T-cell (primary cell): ENCODE measurements around the gene SEMA4D. TPM values are rescaled to one million over a fixed set of nuclear protein-coding genes. Genes with fewer than 3 reads are reported as not detected.

Source experiments
- ATAC-seq, 4 experiments: fragments of 200-7000 bp in 3 of 4; fragments of 150-1000 bp in 1 of 4; cut with Tn5 transposase; replicated peaks in 1 of 4; 1 replicate in 3 of 4; 2 replicates in 1 of 4; pipeline ENCODE4 v1.10.0; 2021; ENCODE audit warnings: moderate library complexity in 3 of 4, mild to moderate bottlenecking in 2 of 4, moderate number of reproducible peaks in 1 of 4
- CTCF ChIA-PET, 2 donors: fragments of 300-600 bp; sonication (Branson Sonifier 250); formaldehyde crosslinking; loops; one replicate each; lab custom pipeline; 2022; ENCODE audit warnings: antibody characterized with exemption in 2 of 2; lab: Charles Lee
- POLR2A ChIA-PET, 2 donors: fragments of 300-600 bp; sonication (Branson Sonifier 250); formaldehyde crosslinking; loops; one replicate each; lab custom pipeline; 2022; ENCODE audit warnings: antibody characterized with exemption in 2 of 2; lab: Charles Lee
- DNase-seq, 35 experiments: peaks; one replicate each; pipeline versions ENCODE4 v3.0.0 to v3.0.0-alpha.2; 2013 to 2023
- H3K27ac ChIP-seq: one replicate; pipeline ENCODE4 v1.5.1; 2013; ENCODE audit warnings: low read length
- H3K27me3 ChIP-seq, 2 experiments: replicated peaks in 1 of 2; 1 replicate in 1 of 2; 2 replicates in 1 of 2; pipeline versions ENCODE4 v1.6.1 to v1.7.0; 2013; ENCODE audit warnings: low read length in 1 of 2, mixed read lengths in 1 of 2; ENCODE audit not compliant: control insufficient read depth in 2 of 2, insufficient read depth in 2 of 2; ENCODE audit errors: extremely low read depth in 1 of 2
- H3K36me3 ChIP-seq, 2 donors: 1 replicate in 1 of 2; 2 replicates in 1 of 2; pipeline versions ENCODE4 v1.6.1 to v1.7.0; 2013; ENCODE audit warnings: low read length in 1 of 2; ENCODE audit not compliant: control insufficient read depth in 2 of 2, insufficient read depth in 1 of 2; ENCODE audit errors: extremely low read depth in 1 of 2
- H3K4me1 ChIP-seq, 2 experiments: 1 replicate in 1 of 2; 2 replicates in 1 of 2; pipeline versions ENCODE4 v1.6.1 to v1.7.0; 2013; ENCODE audit warnings: low read length in 2 of 2, mixed read lengths in 1 of 2; ENCODE audit not compliant: insufficient read depth in 2 of 2, control insufficient read depth in 1 of 2; ENCODE audit errors: extremely low read depth in 1 of 2
- H3K4me3 ChIP-seq, 2 donors: 1 replicate in 1 of 2; 2 replicates in 1 of 2; pipeline versions ENCODE4 v1.5.1 to v1.7.0; 2013; ENCODE audit warnings: mild to moderate bottlenecking in 2 of 2, low read length in 1 of 2, moderate library complexity in 1 of 2; ENCODE audit not compliant: control insufficient read depth in 1 of 2; ENCODE audit errors: extremely low read depth in 1 of 2
- H3K9me3 ChIP-seq: 2 replicates; pipeline ENCODE4 v1.7.0; 2013
- H3K27ac Mint-ChIP-seq, 2 donors: one replicate each; pipeline ENCODE4 v1.8.0; 2020 to 2021; ENCODE audit warnings: mild to moderate bottlenecking in 2 of 2, mixed read lengths in 2 of 2
- H3K27me3 Mint-ChIP-seq, 2 donors: one replicate each; pipeline ENCODE4 v1.8.0; 2021 to 2022; ENCODE audit warnings: mixed read lengths in 2 of 2
- H3K36me3 Mint-ChIP-seq: one replicate; pipeline ENCODE4 v1.8.0; 2021; ENCODE audit warnings: mixed read lengths
- H3K4me1 Mint-ChIP-seq, 3 donors: one replicate each; pipeline ENCODE4 v1.8.0; 2020 to 2022; ENCODE audit warnings: mixed read lengths in 3 of 3, mild to moderate bottlenecking in 1 of 3
- H3K4me3 Mint-ChIP-seq, 3 donors: one replicate each; pipeline ENCODE4 v1.8.0; 2020 to 2022; ENCODE audit warnings: mild to moderate bottlenecking in 3 of 3, mixed read lengths in 3 of 3, moderate library complexity in 3 of 3
- H3K9me3 Mint-ChIP-seq, 3 donors: one replicate each; pipeline ENCODE4 v1.8.0; 2020 to 2022; ENCODE audit warnings: mixed read lengths in 3 of 3
- WGBS: methylation state at CpG from one replicate; pipeline ENCODE4 v1.1.5; 2013; ENCODE audit warnings: missing lambda C conversion rate; ENCODE audit not compliant: insufficient coverage; 5-methylcytosine and 5-hydroxymethylcytosine counted together
- total RNA-seq, 35 experiments: library from RNA in 6 of 35; stranded (reverse) in 6 of 35; fragments of 120-200 nt in 1 of 35; gene quantifications; one replicate each; pipeline versions ENCODE4 v1.2.1 to v1.2.4 and lab custom pipeline; 2013 to 2026

The SEMA4D gene
- total RNA-seq, 5 donors from 2014 or later (not counting 1 experiment from before 2014, with no cell fraction given): 347 to 585 (median 434) TPM

- POLR2A ChIA-PET: no interaction called here
- peak overlapping the region; percentile 67 to 92 for H3K27ac Mint-ChIP-seq
- CTCF ChIA-PET: interaction anchor here in 1 of 2 donors (0.8 kb wide), 1 partner anchor 195 kb away, joined by 3 read pairs; no protein-coding TSS in a partner anchor
These were observed 143.9 kb downstream of the SEMA4D start for GRCh38 chr9:89353989-89354388.

GRCh38 chr9:89352874-89353649, 144.9 kb downstream of the SEMA4D start:
- Mint-ChIP-seq H3K36me3 (peaks cover 88% of the 10 kb centered on the region), H3K27me3 (no peaks in the 10 kb centered on the region)
- POLR2A ChIA-PET: no interaction called here

More at GRCh38 chr9:89353989-89354388, 143.9 kb downstream of the SEMA4D start:
- Histone ChIP-seq H3K9me3 (no peaks in the 10 kb centered on the region), H3K27ac (no peak overlapping the region), H3K27me3 (no peaks in the 10 kb centered on the region), H3K4me1 (peaks cover 0 to 21% of the 10 kb centered on the region in 2 experiments), H3K4me3 (no peak overlapping the region), H3K36me3 (peaks cover 29 to 95% of the 10 kb centered on the region in 2 donors)
- H3K36me3 Mint-ChIP-seq: peaks cover 85% of the 10 kb centered on the region
- no peak overlapping the region for H3K4me3 Mint-ChIP-seq
- DNase-seq (no peak), ATAC-seq (no peak)
- H3K9me3 Mint-ChIP-seq: no peaks in the 10 kb centered on the region
- H3K27me3 Mint-ChIP-seq: no peaks in the 10 kb centered on the region
- peaks cover 19 to 40% (median 31%) of the 10 kb centered on the region in 3 donors for H3K4me1 Mint-ChIP-seq
- WGBS: no CpG with 5 or more reads among the region's 3 CpGs

GRCh38 chr9:89352451-89352850, 145.5 kb downstream of the SEMA4D start:
- ChIA-PET POLR2A (no interaction called here), CTCF (no interaction called here)
- H3K27ac ChIP-seq: peak overlapping the region; percentile 35
- DNase-seq: no peak
- H3K9me3 ChIP-seq: no peaks in the 10 kb centered on the region
- peaks cover 19 to 40% (median 31%) of the 10 kb centered on the region in 3 donors for H3K4me1 Mint-ChIP-seq
- H3K27me3 ChIP-seq: no peaks in the 10 kb centered on the region
- H3K9me3 Mint-ChIP-seq: no peaks in the 10 kb centered on the region
- H3K27ac Mint-ChIP-seq: peak overlapping the region; percentile 71 to 92
- peak overlapping the region in 2 of 3 donors; percentile 12 to 37 for H3K4me3 Mint-ChIP-seq
- no peak for ATAC-seq
- WGBS: 65% methylated on average over 2 of the region's 3 CpGs
- H3K36me3 ChIP-seq: peaks cover 32 to 95% of the 10 kb centered on the region in 2 donors
- no peak overlapping the region for H3K4me3 ChIP-seq
- H3K36me3 Mint-ChIP-seq: peaks cover 86% of the 10 kb centered on the region
- peaks cover 0 to 21% of the 10 kb centered on the region in 2 experiments for H3K4me1 ChIP-seq
- H3K27me3 Mint-ChIP-seq: no peaks in the 10 kb centered on the region

More at GRCh38 chr9:89352874-89353649, 144.9 kb downstream of the SEMA4D start:
- H3K27me3 ChIP-seq: no peaks in the 10 kb centered on the region
- Mint-ChIP-seq H3K4me3 (no peak overlapping the region), H3K27ac (peak overlapping the region; percentile 71 to 92), H3K4me1 (peaks cover 19 to 40% (median 31%) of the 10 kb centered on the region in 3 donors), H3K9me3 (no peaks in the 10 kb centered on the region)
- no peaks in the 10 kb centered on the region for H3K9me3 ChIP-seq
- peaks cover 32 to 95% of the 10 kb centered on the region in 2 donors for H3K36me3 ChIP-seq
- CTCF ChIA-PET: interaction anchor here (0.6 to 0.8 kb wide), 2 partner anchors 169 to 195 kb away, joined by 3 read pairs; no protein-coding TSS in a partner anchor
- ATAC-seq: no peak
- whole genome bisulfite sequencing: 97% methylated on average over 8 of the region's 8 CpGs
- peaks cover 0 to 21% of the 10 kb centered on the region in 2 experiments for H3K4me1 ChIP-seq
- peak overlapping the region; percentile 35 for H3K27ac ChIP-seq
- no peak overlapping the region for H3K4me3 ChIP-seq
- DNase-seq: no peak

GRCh38 chr9:89351584-89352300, 146.2 kb downstream of the SEMA4D start:
- no peak overlapping the region for H3K4me3 ChIP-seq
- no peaks in the 10 kb centered on the region for H3K9me3 ChIP-seq
- peaks cover 32 to 95% of the 10 kb centered on the region in 2 donors for H3K36me3 ChIP-seq
- ATAC-seq (peak in 1 of 4 experiments; percentile 6), DNase-seq (no peak)
- Mint-ChIP-seq H3K27ac (peak overlapping the region; percentile 80 to 92), H3K36me3 (peaks cover 86% of the 10 kb centered on the region), H3K4me3 (peak overlapping the region in 1 of 3 donors; percentile 12), H3K4me1 (peaks cover 19 to 38% (median 31%) of the 10 kb centered on the region in 3 donors), H3K27me3 (no peaks in the 10 kb centered on the region), H3K9me3 (no peaks in the 10 kb centered on the region)
- H3K27me3 ChIP-seq: no peaks in the 10 kb centered on the region
- CTCF ChIA-PET: no interaction called here
- POLR2A ChIA-PET: interaction anchor here in 1 of 2 donors (0.6 kb wide), 1 partner anchor 31 kb away, joined by 3 read pairs; no protein-coding TSS in a partner anchor
- 100% methylated on average over 5 of the region's 6 CpGs for WGBS
- peaks cover 0 to 21% of the 10 kb centered on the region in 2 experiments for H3K4me1 ChIP-seq
- peak overlapping the region; percentile 35 for H3K27ac ChIP-seq

- no peaks in the 10 kb centered on the region for H3K27me3 Mint-ChIP-seq
- H3K4me3 Mint-ChIP-seq: no peak overlapping the region
- no peak for ATAC-seq
- Histone ChIP-seq H3K4me1 (peaks cover 0 to 21% of the 10 kb centered on the region in 2 experiments), H3K9me3 (no peaks in the 10 kb centered on the region), H3K4me3 (no peak overlapping the region), H3K36me3 (peaks cover 32 to 95% of the 10 kb centered on the region in 2 donors), H3K27me3 (no peaks in the 10 kb centered on the region), H3K27ac (no peak overlapping the region)
- ChIA-PET POLR2A (no interaction called here), CTCF (no interaction called here)
- peak overlapping the region; percentile 80 to 92 for H3K27ac Mint-ChIP-seq
- peaks cover 19 to 35% (median 29%) of the 10 kb centered on the region in 3 donors for H3K4me1 Mint-ChIP-seq
- no peaks in the 10 kb centered on the region for H3K9me3 Mint-ChIP-seq
- DNase-seq: no peak
- 88% methylated on average over 2 of the region's 2 CpGs for WGBS
- H3K36me3 Mint-ChIP-seq: peaks cover 86% of the 10 kb centered on the region
These were observed 146.8 kb downstream of the SEMA4D start for GRCh38 chr9:89350988-89351557.

GRCh38 chr9:89349607-89350006, 148.3 kb downstream of the SEMA4D start:
- ChIA-PET POLR2A (no interaction called here), CTCF (no interaction called here)
- Mint-ChIP-seq H3K4me3 (no peak overlapping the region), H3K27me3 (no peaks in the 10 kb centered on the region), H3K9me3 (no peaks in the 10 kb centered on the region), H3K36me3 (peaks cover 87% of the 10 kb centered on the region), H3K4me1 (peaks cover 28 to 35% (median 29%) of the 10 kb centered on the region in 3 donors), H3K27ac (no peak overlapping the region)
- Histone ChIP-seq H3K36me3 (peaks cover 31 to 96% of the 10 kb centered on the region in 2 donors), H3K9me3 (no peaks in the 10 kb centered on the region), H3K27me3 (no peaks in the 10 kb centered on the region), H3K4me3 (no peak overlapping the region), H3K27ac (no peak overlapping the region), H3K4me1 (peaks cover 0 to 21% of the 10 kb centered on the region in 2 experiments)
- WGBS: 94% methylated on average over 2 of the region's 6 CpGs
- ATAC-seq (no peak), DNase-seq (no peak)
